Measurements from ENCODE around the gene ZNF609.

Gene ZNF609

GRCh38 chr15:64460206-64460723, at the start of gene ZNF609:
ZNF609 (plus strand) TSS chr15:64460578; CDS start chr15:64499420, 38,842 bp downstream.
- DNase-seq: peak; percentile 80 to 88

- no peak for DNase-seq
Measured at GRCh38 chr15:64412216-64412615, 48.2 kb upstream of the ZNF609 start.

- DNase-seq: no peak
Measured at GRCh38 chr15:64422697-64423096, 37.7 kb upstream of the ZNF609 start.

DNA sequence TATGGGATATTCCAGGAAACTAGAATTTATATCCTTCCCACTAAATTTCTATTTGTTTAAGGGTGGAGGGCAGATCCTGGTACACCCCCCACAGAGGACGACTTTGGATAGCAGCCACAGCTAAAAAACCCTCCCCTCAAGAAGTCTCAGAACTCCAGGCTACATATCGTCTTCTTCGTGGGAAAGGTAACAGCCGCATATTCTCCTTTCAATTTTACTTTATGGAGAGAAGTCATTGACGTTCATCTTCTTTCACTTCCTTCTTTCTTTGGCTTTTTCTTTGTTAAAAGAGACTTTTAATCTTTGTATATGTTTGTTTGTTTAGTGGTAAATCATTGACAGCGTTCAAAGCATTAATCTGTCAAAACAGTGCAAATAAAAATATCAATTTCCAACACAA, 36.4 kb upstream of the ZNF609 start:
- no peak for DNase-seq

DNA sequence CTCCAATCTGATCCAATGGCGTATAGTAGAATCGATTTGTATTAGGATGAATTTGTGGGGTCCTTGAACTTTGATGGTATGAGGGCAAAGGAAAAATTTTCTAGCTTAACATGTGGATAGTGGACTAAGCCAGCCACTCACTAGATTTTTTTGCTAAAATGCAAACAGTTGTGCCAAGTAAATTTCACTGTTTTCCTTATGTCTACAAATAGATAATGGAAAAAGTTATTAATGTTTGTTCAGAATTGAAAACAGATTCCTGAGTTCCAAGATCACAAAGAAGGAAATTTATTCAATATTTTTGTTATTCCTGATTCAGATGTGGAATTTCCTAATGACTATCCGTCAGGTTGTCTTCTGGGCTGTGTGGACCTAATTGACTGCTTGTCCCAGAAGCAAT, 35.2 kb upstream of the ZNF609 start:
- no peak for DNase-seq

DNA sequence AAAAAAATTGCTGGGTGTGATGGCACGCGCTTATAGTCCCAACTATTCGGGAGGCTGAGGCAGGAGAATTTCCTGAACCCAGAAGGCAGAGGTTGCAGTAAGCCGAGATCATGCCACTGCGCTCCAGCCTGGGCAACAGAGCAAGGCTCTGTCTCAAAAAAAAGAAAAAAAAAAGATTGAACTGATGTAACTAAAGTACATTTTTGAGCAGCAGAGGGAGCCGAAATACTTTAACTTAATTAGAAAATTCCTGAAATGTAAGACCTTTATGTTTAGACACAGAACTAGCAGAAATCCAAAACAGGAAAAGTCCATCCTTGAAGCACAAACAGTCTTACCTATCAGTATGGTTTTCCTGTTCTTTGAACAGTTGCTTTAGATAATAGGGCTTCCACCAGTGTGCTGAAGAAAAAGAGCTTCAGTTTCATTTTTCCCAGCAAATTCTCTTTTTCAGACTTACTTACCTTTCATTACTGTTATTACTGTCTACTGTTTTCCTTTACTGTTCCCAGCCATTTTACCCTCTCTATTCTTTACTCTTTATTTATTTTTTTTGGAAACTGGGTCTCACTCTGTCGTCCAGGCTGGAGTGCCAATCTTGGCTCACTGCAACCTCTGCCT, 33.4 kb upstream of the ZNF609 start:
- DNase-seq: no peak

DNA sequence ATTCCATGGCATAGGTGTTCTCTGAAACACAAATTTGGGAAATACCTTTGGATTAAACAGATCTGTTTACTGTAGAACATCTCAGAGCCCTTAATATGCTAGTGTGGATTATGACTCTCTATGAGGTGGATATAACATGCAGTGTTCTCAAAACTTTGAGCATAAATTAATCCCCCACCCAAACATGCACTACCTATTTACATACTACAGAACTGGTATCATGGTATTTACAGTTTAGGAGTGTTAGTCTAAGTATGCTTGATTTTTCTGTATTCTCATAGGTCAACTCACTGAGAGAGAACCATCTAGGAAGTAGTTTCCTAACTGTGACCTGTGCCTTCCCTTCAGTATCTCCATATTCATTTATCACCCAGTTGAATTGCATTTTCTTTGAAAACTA, 30.9 kb upstream of the ZNF609 start:
- no peak for DNase-seq

- DNase-seq: peak in 1 of 2 experiments; percentile 6
Measured at GRCh38 chr15:64430000-64430735, 30.2 kb upstream of the ZNF609 start.

GRCh38 chr15:64437982-64438381, 22.4 kb upstream of the ZNF609 start:
- DNase-seq: no peak

- no peak for DNase-seq
Measured at GRCh38 chr15:64438653-64439447, 21.5 kb upstream of the ZNF609 start.

GRCh38 chr15:64441852-64442251, 18.5 kb upstream of the ZNF609 start:
- no peak for DNase-seq

DNA sequence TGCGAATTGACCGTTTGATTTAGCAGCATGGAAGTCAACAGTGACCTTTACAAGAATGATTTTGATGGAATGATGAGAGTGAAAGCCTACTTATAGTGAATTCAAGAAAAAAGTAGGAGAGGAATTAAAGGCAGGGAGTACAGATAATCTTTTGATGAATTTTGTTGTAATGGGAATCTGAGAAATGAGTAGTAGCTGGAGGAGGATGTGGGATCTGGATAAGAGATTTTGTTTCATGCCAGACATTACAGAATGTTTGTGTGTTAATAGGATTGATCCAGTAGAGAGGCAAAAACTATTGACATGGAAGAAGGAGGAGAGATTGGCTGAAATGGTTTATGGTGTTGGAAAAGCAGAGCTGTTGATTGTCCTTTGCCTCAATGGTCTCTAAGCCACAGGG, 17.4 kb upstream of the ZNF609 start:
- DNase-seq: no peak

GRCh38 chr15:64443747-64444621, 16.4 kb upstream of the ZNF609 start:
- no peak for DNase-seq

DNA sequence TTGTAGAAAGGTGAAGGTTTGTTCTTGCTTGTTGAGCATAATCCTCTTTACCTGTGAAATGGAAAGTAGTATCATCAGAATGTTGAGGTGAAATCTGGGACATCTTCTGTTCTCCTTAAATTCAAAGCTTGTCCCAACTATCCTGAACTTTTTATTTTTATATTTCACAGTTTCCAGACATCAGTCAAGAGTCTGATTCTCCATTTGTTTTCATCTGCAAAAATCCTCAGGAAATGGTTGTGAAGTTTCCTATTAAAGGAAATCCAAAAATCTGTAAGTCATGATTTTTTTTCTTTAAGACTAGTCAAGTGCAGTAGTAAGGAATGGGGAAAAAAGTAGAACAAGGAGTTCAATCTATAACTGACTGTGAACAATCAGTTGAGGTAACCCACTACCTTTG, 15.5 kb upstream of the ZNF609 start:
- DNase-seq: no peak

- no peak for DNase-seq
Measured at GRCh38 chr15:64447536-64448315, 12.7 kb upstream of the ZNF609 start.

DNA sequence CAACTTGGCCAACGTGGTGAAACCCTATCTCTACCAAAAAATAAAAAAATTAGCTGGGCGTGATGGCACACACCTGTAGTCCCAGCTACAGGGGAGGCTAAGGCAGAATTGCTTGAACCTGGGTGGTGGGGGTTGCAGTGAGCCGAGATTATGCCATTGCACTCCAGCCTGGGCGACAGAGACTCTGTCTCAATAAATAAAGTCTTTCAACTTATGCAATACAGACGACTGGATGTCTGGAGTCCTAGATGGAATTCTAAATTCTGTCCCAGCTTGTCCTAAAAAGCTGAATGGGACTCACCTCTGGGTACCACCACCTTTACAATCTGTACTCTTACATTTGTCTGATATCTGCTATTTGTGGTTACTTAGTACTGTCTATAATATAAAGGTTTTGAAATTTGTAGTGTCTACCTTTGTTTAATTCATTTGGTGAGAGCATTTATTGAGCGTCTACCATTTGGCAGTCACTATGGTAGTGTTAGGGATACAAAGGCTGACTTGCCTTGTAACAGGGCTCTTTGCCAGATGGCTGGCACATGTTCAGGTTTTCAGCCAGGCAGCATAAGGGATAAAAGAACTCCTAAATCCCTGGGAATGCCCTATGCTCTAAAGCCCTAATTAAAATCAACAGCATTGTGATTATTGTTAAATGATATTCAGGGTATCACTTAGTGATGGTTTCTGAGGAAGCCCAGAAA, 7.2 kb upstream of the ZNF609 start:
- DNase-seq: no peak

DNA sequence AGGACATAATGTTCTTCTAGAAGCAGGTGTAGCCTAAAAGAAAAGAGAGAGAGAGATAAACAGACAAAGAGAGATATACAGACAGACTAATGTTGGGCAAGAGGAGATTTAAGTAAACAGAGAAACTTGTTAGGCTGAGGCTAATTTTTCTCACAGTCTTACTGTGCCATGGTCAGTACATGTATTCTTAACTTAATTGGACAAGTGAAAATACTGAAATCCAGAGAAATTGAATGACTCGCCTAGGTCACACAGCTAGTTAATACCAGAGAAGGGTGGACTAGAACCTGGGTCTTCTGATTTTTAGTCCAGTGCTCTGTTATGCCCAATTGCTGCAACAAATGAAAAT, 6.7 kb upstream of the ZNF609 start:
- DNase-seq: no peak

GRCh38 chr15:64454282-64454681, 6.1 kb upstream of the ZNF609 start:
- DNase-seq: no peak

DNA sequence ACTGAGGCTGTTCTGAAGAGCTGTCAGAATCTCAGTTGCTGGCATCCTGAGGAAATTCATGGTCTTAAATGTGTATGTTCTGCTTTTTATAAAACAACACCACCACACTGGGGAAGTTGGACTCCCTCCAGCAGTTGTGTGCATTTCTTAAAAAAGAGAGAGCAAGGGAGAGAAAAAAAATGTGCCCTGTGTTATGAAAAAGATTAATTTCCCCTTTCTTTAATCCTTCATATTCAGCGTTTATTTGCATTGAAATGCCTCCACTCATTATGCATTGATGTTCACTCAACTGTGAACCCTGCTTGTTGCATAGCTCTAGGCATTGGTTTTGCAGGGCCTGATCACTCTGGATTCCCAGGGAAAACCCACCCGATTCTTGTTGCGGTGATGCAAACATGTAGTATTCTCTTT, 4.4 kb upstream of the ZNF609 start:
- no peak for DNase-seq

- DNase-seq: no peak
Measured at GRCh38 chr15:64456634-64457108, 3.7 kb upstream of the ZNF609 start.

Data from activated CD4-positive, alpha-beta T cell treated with anti-CD3 and anti-CD28 coated beads, Interleukin-2, amount 50 U/mL, for 4 hours (primary cell).